ENCODE data around the gene IFT74. TPM values are rescaled to one million over a fixed set of nuclear protein-coding genes. Genes with fewer than 3 reads are reported as not detected.

Gene IFT74
- total RNA-seq, 1 experiment from 2014 or later: 16.2 TPM

GRCh38 chr9:27089706-27090105 lies 133.5 kb downstream of the IFT74 start:
- H3K9me3 ChIP-seq (ENCODE audit: control insufficient read depth, low read depth, low read length): no peaks in the 10 kb centered on the region
- H3K14ac ChIP-seq (ENCODE audit: insufficient read depth, low read length): no peak overlapping the region
- DNase-seq: no peak
- no peaks in the 10 kb centered on the region for H3K27me3 ChIP-seq (ENCODE audit: insufficient read depth, low read length)
- no peak overlapping the region for H2BK20ac ChIP-seq (ENCODE audit: low read depth, low read length, poor library complexity, severe bottlenecking)
- Mint-ChIP-seq H3K27me3 (ENCODE audit: low read depth) (no peaks in the 10 kb centered on the region), H3K9me3 (peaks cover 0 to 7% of the 10 kb centered on the region in 2 experiments; a peak in 3 of 5 replicates), H3K4me1 (no peaks in the 10 kb centered on the region), H3K4me3 (no peak overlapping the region), H3K36me3 (ENCODE audit: insufficient read depth in 1 of 3, low read depth in 3 of 3) (peaks cover 0 to 5% (median 0%) of the 10 kb centered on the region in 3 experiments; a peak in 2 of 7 replicates), H3K27ac (no peak overlapping the region; a peak in 1 of 7 replicates)
- no peak overlapping the region for H3K9ac ChIP-seq (ENCODE audit: extremely low read depth, insufficient read length, low read length)
- H3K4ac ChIP-seq (ENCODE audit: low read depth, low read length): no peak overlapping the region
- no peaks in the 10 kb centered on the region for H4K20me1 ChIP-seq (ENCODE audit: control insufficient read depth, insufficient read depth, insufficient read length)
- H4K8ac ChIP-seq (replicated peaks; ENCODE audit: insufficient read length, low read depth, low read length): no peak overlapping the region
- no peak overlapping the region for H2BK15ac ChIP-seq (ENCODE audit: low read depth, low read length)
- no peak overlapping the region for H3K23ac ChIP-seq (ENCODE audit: insufficient read length, low read depth, low read length)
- H3K18ac ChIP-seq (ENCODE audit: insufficient read length, low read depth, low read length): no peak overlapping the region
- no peaks in the 10 kb centered on the region for H3K79me2 ChIP-seq (ENCODE audit: insufficient read depth, low read length)
- no peak overlapping the region for H2BK5ac ChIP-seq (ENCODE audit: insufficient read length, low read length)
- no peak overlapping the region for H2BK120ac ChIP-seq (ENCODE audit: low read depth, low read length, poor library complexity, severe bottlenecking)
- no peak overlapping the region for H2AK5ac ChIP-seq (ENCODE audit: insufficient read length, low read length)
- no peak overlapping the region for H3K4me2 ChIP-seq (ENCODE audit: insufficient read depth, insufficient read length, low read length)
- no CpG with 5 or more reads among the region's 4 CpGs for WGBS (ENCODE audit: extremely low coverage, insufficient read length, low lambda C conversion rate)
- no peak overlapping the region for H2AFZ ChIP-seq (ENCODE audit: low read length)
- H2BK12ac ChIP-seq (ENCODE audit: insufficient read length, low read depth, low read length): no peak overlapping the region
- H3T11ph ChIP-seq (ENCODE audit: low read length): no peak overlapping the region
- no peak overlapping the region for H4K91ac ChIP-seq (ENCODE audit: insufficient read length, low read depth, low read length)
- no peaks in the 10 kb centered on the region for H3K23me2 ChIP-seq (ENCODE audit: insufficient read length, low read depth, low read length, poor library complexity, severe bottlenecking)
- H4K5ac ChIP-seq (ENCODE audit: insufficient read length, low read depth, low read length): no peak overlapping the region
- no peak for TF ChIP-seq CTCF (conservative IDR thresholded peaks at IDR 0.05)
- H3K56ac ChIP-seq (ENCODE audit: insufficient read length, low read depth, low read length): no peak overlapping the region
- no peaks in the 10 kb centered on the region for H3K79me1 ChIP-seq (ENCODE audit: insufficient read depth, low read depth, low read length, poor library complexity, severe bottlenecking)
- H3K27ac ChIP-seq (ENCODE audit: insufficient read length, low read depth, low read length): no peak overlapping the region
- H3K4me1 ChIP-seq (ENCODE audit: insufficient read depth, low read length): no peaks in the 10 kb centered on the region; the same call in 1 of the 2 replicates
